D721Med (cell line): ENCODE results near the gene RHBDD3.
"Not testable (repeated sequence)": the region's sequence is repeated elsewhere in the genome, so short reads cannot be mapped to it uniquely, and the experiment has no call there.

Experiments
- DNase-seq: peaks from one replicate; pipeline ENCODE4 v3.0.0; 2011; ENCODE audit warnings: low spot score; ENCODE audit not compliant: insufficient read length
- FAIRE-seq: peaks from 2 replicates; lab custom pipeline; 2011; peaks lifted over from hg19 to GRCh38; lab: Jason Lieb, UNC
- TF ChIP-seq, protein P1 (sequence below): IDR thresholded peaks from 2 replicates; pipeline ENCODE4 v1.5.1; 2012; ENCODE audit warnings: mild to moderate bottlenecking, control low read depth; ENCODE audit not compliant: insufficient read depth; ENCODE audit errors: missing control alignments

Gene RHBDD3

DNA sequence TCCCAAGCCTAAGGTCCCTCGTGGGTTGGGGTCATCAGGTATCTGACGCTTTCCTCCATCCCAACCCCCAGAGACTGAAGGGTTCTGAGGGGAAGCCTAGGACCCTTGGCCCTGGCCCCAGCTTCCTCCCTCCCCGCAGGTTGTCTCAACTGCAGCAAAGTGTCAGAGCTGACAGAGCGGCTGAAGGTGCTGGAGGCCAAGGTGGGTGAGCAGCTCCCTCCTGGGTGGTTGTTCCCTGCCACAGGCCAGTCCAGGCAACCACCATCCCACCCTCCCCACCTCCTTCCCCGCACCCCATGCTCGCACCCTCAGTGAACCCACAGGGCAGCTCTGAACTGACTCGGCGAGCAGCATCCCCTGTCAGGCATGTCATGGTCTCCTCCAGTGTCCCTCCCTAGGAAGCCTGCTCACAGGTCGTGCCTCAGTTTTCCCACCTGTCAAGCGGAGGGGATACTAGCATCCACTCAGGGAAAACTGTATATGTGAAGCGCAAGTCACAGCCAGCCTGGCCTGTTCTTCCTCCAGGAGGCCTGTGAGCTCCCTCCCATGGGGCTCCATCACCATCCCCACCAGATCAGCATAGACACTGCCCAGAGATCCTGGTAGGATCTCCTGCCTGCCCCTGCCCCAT is 41.3 kb downstream of the RHBDD3 start:
- no peak for DNase-seq
- no peak for FAIRE-seq
- TF ChIP-seq, protein P1, sequence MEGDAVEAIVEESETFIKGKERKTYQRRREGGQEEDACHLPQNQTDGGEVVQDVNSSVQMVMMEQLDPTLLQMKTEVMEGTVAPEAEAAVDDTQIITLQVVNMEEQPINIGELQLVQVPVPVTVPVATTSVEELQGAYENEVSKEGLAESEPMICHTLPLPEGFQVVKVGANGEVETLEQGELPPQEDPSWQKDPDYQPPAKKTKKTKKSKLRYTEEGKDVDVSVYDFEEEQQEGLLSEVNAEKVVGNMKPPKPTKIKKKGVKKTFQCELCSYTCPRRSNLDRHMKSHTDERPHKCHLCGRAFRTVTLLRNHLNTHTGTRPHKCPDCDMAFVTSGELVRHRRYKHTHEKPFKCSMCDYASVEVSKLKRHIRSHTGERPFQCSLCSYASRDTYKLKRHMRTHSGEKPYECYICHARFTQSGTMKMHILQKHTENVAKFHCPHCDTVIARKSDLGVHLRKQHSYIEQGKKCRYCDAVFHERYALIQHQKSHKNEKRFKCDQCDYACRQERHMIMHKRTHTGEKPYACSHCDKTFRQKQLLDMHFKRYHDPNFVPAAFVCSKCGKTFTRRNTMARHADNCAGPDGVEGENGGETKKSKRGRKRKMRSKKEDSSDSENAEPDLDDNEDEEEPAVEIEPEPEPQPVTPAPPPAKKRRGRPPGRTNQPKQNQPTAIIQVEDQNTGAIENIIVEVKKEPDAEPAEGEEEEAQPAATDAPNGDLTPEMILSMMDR: no peak

DNA sequence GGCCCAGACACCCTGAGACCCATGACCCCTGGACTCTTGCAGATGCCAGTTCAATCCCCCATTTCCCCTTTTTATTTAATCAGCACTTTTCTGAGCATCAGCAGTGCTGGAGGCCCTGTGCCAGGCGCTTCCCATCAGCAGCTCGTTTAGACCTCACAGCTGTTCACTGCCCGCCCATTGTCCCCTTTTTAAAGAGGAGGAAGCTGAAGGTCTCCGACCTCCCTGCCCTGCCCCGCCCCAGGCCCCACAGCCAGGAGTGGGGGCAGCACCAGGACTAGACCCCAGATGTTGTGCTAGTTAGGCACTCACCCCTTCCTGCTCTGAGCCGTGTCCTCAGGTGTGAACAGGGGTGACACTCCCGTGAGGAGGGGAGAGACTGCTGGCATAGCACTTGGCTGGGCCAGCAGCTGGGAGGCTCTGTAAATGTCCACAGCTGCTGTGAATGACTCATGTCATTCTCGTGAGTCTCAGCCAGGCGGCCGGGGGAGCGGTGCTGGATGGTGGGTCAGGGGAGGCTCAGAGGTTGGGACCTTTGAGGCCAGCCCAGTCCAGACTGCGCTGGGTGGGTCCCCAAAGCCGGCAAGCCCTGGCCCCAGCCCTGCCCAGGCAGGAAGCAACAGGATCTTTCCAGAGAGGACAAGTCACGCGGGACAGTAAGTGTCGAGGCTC is 42.2 kb downstream of the RHBDD3 start:
- DNase-seq (no peak), FAIRE-seq (no peak)

DNA sequence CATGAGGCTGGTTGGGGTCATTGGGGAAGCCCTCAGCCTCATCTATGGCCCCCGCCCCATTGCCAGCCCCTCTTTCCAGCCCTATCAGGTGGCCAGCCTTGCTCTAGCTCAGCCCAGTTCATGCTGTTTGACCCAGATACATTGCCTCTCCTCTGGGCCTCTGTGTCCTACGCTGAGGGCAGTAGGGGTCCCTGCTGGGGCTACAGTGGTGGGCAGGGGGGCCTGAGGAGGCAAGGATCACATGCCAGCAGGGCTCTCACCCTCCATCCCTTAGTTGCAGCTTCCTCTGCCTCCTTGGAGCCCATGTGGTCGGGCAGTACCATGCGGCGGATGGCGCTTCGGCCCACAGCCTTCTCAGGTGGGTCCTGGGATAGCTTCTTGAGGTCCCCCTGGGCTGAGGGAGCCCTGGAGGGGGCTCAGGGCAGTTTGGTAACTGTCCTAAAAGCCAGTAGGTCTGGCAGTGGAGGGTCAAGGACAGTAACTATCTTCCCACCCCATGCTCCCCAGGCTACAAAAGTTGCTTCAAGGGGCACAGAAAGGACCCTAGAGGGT is 42.8 kb downstream of the RHBDD3 start:
- TF ChIP-seq, protein P1: no peak
- FAIRE-seq: no peak
- DNase-seq: no peak

More for the DNA sequence above, 42.2 kb downstream of the RHBDD3 start:
- TF ChIP-seq, protein P1: no peak

DNA sequence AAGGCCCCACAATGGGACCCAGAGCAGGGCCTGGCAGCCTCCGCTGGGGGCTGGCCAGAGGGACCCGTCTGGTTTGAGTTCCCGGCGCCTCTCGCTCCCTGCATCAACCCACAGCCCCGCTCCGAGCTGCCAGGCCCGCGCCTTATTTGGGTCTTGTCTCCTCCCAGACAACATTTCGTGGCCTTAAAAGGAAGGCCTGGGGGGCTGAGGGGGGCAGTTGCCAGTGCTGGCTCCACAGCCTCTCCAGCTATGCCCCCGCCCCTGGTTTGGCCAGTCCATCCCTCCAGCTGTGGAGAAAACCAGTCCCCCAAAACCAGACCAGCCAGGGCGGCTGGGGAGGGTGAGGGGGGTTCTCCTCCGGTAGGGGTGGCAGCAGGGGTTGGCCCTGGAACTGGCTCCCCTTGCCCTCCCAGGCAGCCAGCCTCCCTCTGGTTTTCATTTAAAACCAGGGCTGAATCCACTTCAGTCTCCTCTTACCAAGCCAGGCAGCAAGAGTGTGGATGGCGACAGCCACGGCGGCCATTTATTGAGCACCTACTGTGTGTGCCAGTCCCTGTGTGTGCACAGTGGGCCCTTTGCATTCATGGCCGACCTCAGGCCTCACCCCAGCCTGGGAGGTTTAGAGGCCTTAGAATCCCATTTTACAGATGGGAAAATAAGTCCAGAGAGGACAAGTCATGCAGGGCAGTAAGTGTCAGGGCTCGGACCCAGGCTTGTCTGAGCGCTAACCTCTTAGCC is 43.5 kb downstream of the RHBDD3 start:
- DNase-seq (no peak), FAIRE-seq (no peak)
- TF ChIP-seq, protein P1: no peak

DNA sequence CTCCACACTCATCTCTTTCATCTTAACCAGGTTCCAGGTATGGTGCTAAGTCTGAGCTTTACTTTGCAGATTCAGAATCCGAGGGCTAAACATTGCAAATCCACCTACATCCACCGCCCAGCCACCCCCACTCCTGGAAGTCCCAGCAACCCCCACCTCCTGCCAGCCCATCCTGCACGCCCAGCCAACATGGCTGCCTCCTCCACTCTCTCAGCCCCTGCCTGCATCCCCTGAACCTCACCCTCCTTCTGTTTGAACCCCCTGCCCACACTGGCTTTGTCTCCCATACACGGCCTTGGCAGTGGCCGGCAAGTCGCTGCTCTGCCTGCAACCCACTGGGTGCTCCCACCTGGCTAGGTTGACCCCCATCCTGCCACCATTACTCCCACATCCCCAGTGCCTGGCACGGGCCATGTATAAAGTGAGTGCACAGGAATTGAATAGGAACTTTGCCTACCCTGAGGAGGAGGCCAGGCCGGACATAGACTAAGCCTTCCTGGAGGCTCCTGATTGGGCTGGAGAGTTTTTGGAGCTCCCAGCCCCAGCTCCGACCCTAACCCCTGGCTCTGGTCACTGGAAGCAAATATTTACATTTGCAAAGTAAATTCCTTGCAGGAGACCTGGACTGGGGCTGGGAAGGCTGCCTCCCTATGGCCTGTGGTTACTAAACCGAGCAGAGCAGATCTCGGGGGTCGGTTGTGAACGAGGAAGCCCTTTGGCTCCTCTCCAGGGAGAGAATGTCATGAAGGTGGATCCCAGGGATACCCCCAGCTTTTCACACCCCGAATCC is 47.7 kb downstream of the RHBDD3 start:
- FAIRE-seq: no peak
- TF ChIP-seq, protein P1: no peak
- DNase-seq: no peak

DNA sequence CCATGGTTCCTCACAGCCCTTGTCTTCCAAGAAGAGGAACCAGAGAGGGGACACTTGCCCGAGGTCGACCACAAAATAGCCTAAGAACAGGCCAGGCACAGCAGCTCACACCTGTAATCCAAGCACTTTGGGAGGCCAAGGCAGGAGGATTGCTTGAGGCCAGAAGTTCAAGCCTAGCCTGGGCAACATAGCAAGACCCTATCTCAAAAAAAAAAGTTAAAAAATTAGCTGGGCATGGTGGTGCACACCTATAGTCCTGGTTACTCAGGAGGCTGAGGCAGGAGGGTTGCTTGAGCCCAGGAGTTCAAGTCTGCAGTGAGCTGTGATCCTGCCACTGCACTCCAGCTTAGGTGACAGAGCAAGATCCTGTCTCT is 48.4 kb downstream of the RHBDD3 start:
- not testable (repeated sequence) for DNase-seq, FAIRE-seq
